Panc1 (cell line): Measurements from ENCODE around the gene MED16.

Experiments
- CTCF ChIP-seq: fragments of 450-650 bp; IDR thresholded peaks from 2 replicates; pipeline ENCODE4 v1.5.1; 2017; ENCODE audit warnings: mild to moderate bottlenecking
- POLR2AphosphoS5 ChIP-seq: IDR thresholded peaks from 2 replicates; pipeline ENCODE4 v1.6.1; 2012; ENCODE audit warnings: mild to moderate bottlenecking, low read depth, low read length, moderate library complexity
- REST ChIP-seq, 2 experiments: IDR thresholded peaks; 2 replicates each; pipeline ENCODE4 v1.6.1; 2011 to 2012; ENCODE audit warnings: low read depth in 2 of 2, control low read depth in 1 of 2, low read length in 1 of 2, mild to moderate bottlenecking in 1 of 2, moderate library complexity in 1 of 2; ENCODE audit not compliant: insufficient read depth in 1 of 2
- SIN3A ChIP-seq: IDR thresholded peaks from 2 replicates; pipeline ENCODE4 v1.6.1; 2012; ENCODE audit warnings: low read depth, mild to moderate bottlenecking, low read length, moderate library complexity, borderline replicate concordance; ENCODE audit not compliant: insufficient read depth

GRCh38 chr19:936175-936546 lies 43.2 kb upstream of the MED16 start:
- TF ChIP-seq CTCF (no peak), SIN3A (no peak), POLR2AphosphoS5 (no peak), REST (IDR thresholded peaks at IDR 0.05; ENCODE audit: insufficient read depth in 1 of 2, low read depth in 2 of 2, low read length in 1 of 2) (no peak)
